DMS153 treated with DMSO at 0.1 percent for 48 hours (cell line): ENCODE results near the gene OPRD1.

Source experiments
- DNase-seq: peaks from one replicate; lab custom pipeline; 2025; ENCODE audit not compliant: unreplicated experiment; lab: John Stamatoyannopoulos, UW

OPRD1 gene

DNA sequence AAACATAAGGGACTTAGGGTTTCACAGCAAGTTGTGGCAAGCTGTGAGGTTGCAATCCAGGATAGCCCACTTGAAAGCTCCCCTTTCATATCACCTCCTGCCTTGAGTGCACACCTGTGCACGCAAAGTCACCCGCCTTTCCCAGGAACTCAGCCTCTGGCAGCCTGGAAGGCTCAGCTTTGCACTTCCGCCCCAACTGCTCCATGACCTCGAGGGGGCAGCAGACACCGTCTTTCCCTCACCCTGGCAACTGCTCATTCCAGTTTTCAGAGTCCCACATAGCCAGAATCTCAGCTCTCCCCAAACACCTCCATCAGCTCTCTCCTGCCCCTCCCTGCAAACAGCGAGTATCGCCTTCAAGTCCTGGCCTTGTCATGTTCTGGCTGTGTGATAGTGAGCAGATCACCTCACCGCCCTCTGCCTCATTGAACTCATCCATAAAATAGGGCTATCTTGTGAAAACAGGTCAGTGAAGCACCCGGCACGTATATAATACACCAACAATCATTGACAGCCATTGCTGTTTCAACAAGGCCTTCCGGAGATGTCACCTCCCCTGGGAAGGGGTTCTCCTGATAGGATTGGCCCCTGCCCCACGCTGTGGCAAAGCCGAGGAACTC, 70.1 kb downstream of the OPRD1 start:
- DNase-seq: peak; percentile 100

DNA sequence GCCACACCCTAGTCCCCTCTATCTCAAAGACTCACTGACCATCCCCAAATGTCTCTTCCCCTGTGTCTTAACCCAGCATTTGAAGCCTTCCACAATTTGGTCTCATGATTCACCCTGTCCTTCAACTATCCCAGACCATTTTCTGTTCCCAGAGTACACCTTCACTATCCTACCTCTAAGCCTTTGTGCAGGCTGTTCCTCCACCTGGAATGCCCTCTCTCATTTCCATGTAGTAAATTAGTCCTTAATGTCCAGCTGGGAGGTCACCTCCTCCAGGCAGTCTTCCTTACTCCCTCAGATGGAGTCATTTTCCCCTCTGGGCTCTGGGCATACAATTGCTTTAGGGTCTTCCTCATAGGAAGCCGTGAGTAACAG, 71.3 kb downstream of the OPRD1 start:
- DNase-seq: no peak

DNA sequence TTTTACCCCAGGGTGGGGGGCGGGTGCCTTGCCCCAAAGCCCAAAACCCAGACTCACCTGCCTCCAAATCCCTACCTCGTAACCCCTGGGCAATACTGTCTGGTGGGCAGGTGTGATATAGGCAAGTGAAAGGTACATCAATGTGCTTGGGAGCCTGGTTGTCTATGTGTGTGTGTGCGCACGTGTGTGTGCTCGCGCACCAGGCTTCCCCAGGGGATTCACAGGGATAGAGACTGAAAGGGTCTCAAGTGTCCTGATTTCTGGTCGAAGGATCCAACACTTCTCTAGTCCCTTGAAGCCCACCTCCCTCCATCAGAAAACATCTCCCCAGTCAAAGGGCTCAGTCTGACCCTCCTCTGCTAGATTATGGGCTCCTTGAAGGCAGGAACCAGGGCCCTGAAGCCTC, 73.5 kb downstream of the OPRD1 start:
- DNase-seq: no peak

DNA sequence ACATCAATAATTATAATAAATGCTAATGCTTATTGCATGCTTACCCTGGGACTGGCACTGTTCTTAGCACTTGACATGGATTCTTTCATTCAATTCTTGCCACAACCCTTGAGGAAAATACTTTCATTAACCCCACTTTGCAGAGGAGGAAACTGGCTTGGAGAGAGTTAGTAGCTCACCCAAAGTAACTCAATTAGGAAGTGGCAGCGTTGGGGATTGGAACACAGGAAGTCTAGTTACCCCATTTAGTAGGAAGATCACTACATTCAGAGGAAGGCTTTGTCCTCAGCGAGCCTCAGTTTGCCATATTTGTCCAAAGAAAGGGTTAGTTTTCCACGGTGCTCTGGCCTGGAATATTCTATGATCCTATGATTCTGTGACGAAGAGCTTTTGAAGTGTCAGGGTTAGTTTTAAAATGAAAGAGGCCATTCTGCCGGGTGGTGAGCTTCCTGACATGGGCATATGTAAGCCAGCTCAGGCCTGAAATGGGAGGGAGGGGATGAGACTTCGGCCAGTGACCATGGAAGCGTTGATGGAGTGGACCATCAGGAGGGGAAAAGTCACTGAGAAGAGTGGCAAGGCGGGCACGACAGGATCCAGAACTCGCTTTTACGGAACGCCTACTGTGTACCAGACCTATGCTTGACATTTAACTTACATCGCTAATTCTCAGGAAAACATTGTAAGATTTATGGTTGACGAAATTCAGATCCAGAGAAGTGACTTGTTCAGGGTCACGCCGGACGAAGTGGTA, 74.2 kb downstream of the OPRD1 start:
- peak; percentile 59 for DNase-seq

DNA sequence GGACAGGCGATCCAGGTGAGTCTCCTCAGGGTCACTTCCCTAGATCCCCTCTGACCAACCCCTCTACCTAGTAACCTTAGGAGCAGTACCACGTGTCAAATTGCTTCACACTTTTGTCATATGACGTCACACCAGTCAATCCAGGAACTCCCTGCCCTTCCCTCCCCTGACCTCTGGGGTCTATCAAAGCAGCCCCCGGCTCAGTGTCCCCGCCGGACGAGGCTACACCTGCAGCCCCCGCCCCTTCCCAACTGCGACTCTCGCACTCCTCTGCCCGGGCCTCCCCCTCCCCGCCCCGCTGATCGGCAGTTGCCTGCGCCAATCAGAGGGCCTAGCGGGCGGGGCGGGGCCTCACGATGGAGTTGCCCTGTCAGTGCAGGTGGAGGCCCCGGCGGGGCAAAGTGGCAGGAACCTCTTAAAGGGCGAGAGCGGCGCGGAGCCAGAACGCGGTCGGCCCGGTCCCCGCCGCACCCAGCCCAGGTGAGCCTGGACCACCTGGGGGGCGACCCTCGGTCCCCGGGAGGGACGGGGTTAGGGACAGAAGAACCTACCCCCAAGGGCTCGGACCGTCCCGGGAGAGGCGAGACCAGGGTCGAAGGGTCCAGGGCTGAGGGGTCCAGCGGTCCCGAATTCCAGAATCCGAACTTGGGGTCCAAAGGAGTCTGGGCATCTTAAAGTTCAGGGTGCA, 74.9 kb downstream of the OPRD1 start:
- DNase-seq: peak; percentile 93

DNA sequence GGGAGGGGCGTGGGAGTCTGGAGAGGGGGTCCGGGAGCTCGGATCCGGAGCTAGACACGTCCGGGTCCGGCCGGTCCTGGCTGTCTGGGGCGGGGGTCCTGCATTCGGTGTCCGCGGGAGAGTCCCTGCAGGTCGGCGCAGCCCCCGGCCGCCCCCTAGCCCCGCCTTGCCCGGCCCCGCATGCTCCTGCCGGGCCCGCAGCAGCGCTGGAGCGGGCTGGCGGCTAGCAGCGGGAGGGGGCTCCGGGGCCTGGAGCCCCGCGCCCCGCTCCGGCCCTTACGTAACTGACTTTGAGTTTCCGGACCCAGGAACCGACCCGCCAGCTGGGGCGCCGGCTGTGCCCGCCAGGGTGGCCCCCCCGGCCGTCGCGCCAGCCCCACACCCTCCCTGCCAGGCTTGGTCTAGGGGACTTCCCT, 75.5 kb downstream of the OPRD1 start:
- DNase-seq: no peak

DNA sequence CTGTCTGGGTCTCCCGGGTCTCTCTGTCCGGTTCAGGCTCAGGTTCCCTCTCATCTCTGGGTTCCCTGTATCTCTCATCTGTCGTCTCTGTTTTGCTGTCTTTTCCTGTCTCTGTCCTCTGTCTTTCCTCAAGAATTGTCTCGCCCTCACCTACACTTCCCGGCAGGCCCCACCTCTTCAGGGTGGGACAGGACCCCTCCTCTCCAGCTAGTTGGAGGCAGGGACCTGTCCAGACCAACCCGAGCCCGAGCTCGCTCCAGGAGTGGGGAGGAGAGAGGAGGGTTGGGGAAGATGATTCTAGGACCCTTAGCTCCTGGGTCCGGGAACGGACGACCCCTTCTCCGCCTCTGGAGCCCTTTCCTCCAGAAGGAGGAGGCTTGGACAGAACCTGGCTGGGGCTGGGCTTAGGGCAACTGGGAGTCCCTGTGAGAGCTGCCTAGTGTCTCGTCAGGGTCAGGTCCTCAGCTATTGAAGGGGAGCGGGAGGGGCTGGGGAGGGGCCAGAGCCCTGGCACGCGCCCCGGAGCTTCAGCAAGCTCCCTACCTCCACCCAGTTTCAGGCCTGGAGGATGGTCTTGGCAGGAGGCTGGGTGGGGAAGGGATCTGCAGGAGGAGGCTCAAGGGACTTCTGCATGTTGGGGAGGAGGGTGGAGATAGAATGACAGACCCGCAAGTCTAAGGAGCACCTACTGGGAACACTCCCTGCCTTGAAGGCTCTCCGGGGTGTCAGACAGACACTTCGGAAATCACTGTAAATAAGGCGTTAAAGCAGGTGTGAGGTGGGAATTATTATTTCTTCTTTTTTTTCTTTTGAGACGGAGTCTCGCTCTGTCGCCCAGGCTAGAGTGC, 76.1 kb downstream of the OPRD1 start:
- peak; percentile 40 for DNase-seq

DNA sequence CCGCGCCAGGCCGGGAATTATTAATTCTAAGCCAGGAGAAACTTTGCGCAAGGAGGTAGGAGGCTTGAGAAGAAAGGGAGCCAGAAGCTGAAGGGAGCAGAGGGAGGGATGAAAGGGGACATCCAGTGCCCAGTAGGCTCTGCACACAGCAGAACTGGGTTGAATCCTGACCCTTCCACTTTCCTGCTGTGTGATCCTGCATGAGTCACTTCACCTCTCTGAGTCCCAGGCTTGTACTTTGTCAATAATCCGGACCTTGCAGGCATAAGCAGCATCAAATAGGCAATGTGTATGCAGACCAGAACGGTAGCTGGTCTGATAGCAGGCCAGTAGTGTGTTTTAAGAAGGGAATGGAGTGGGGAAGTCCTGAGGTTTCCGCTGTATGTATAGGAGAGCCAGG, 76.9 kb downstream of the OPRD1 start:
- DNase-seq: no peak

DNA sequence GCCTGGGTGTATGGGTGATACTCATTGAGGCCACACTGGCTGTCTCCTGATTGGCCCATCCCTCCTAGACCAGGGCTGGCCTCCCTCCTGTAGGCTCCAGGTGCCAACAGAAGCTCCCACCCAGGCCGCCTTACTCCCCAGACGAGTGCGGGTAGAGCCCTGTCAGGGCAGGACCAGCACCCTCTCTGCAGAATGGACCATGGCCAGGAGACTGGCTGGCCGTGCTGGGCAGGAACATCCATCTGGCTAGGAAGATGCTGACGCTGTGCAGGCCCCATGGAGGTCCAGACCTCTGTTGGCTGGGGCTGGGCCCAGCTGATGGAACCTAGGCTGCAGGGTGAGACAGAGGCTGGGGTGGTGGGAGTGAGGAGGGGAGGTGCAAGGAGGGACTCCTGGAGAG, 77.4 kb downstream of the OPRD1 start:
- DNase-seq: no peak

DNA sequence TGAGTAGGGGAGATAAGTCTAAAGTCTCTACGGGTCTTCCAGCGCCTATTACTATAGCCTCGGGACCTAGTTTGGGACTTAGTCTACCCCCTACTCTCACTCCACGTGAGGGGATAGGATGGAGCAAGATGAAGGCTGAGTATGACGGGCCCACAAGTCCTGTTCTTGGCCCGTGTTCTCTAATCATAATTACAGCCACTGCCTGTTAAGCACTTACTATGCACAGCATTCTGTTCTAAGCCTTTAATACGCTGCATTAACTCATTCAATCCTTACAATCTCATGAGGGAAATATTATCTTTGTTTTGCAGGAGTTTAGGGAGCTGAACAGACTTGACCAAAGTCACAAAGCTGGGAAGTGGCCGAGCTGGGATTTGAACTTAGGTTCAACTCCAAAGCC, 78.5 kb downstream of the OPRD1 start:
- no peak for DNase-seq

DNA sequence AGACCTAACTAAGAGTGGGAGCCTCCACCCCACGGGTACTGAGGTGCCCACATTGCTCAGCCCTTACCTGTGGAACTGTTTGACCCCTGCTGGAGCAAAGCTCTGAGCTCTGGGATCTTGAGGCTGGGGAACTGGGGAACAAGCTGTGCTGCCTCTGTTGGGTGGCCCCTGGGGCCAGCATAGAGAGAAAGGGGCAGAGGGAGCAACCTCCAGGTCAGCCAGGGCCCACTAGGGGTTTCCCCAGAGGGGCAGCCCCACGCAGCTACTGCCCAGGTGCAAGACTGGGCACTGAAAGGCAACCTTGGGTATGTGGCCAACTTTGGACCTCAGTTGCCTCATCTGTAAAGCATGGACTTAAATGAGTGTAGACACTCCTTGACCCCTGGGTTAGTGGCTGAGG, 78.9 kb downstream of the OPRD1 start:
- DNase-seq: no peak

DNA sequence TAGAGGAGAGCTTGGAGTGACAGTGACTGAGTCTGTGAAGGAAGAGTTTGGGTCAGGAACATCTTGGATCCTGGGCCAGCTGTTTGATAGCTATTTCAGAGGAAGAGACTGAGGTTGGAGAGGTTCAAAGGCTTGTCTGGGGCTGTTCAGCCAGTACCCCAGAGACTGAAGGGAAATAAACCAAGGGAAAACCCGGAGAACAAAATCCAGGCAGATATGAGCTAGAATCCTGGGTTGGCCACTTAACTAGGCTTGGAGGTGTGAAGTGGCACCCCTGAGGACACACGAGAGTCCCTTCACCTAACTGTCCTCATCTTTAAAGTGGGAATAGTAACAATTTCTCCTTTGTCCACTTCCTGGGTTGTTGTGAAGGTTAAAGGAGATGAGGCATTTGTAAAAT, 79.3 kb downstream of the OPRD1 start:
- no peak for DNase-seq

DNA sequence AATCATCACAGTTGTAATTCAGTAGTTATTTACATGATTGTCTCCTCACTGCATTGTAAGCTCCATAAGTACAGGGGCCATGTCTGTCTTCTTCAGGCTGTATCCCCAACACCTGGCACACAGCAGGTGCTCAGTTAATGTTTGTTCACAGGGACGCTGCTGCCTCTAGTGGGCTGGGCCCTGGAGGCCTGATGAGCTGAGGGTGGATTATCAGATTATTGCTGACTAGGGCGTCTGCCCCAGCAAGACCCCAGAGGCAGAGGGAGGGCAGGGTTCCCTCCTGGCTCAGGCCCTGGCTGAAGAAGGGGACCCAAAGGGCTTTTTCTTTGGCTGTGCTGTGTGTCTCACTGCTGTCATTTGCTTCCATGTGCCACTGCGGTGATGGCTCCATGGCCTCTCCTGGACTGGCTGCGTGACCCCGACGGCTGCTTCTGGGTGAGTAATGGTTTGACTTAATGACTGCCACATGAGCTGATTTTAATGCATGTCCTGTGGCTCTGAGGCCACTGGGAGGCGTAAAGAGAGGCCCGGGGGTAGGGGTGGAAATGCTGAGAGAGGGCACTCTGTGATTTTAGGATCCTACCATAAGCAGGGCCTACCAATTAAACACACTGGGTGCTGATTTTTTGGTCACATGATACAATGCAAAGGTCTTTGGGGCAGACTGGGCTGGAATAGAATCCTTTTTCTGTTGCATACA, 81.6 kb downstream of the OPRD1 start:
- no peak for DNase-seq

DNA sequence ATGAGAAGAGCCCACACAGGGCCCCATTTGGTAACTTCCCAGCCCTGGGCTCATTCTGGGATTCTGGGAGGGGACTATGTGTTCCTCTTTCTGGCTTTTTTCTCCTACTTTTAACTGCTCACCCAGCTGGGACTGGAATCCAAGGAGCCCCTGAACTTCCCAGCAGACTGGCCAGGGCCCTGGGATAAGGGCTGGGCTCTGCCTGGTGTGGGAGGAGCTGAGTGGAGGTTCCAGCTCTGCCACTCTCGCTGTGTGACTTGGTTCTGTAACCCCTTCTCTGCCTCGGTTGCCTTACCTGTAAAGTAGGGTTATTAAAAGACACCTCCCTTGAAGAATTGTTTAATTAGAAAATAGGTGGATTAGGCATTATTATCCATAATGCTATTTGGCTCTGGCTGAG, 82.8 kb downstream of the OPRD1 start:
- no peak for DNase-seq

DNA sequence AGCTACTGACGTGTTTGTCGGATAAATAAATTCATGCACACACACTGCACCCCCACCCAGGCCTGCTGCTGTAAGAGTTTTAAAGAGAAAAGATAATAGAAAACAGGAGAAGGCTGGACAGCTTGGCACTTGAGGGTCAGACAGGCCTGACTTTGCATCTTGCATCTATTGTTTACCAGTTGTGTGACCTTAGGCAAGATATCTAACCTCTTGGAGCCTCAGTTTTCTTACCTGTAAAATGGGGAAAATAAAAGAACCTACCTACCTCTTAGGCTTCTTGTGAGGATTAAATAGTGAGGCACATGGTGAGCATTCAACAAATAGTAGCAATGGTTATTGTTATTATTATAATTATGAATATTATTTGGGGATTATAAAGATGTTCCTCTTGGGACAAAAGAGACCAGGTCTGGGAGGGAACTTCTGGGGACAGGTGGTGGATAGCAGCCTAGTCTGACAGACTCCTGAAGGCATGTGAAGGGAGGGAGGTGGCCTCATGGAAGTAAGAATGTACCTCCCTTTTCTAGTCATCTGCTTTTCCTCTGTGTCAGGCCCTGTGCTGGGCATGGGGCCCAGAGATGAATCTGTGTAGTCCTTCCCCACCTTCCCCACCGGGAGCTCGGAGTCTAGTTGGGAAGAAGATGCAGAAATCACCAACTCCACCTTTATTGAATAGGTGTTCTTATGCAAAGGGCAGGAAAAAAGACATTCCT, 84.1 kb downstream of the OPRD1 start:
- no peak for DNase-seq

DNA sequence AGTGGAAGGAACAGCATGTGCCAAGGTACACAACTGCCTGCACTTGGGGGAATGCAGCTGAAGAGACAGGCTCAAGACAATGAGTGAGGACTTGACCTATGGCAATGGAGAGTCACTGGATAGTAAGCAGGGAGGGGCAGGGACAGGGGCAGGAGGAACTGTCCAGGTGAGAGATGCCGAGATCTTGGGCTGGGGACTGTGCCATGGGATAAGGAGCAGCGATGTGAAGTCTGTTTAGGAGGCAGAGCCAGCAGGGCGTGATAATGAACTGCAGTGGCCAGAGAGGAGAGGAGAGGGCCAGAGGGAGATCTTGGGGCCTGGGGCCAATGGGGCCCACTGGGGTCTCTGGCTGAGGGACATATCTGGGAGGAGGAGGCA, 84.6 kb downstream of the OPRD1 start:
- no peak for DNase-seq

DNA sequence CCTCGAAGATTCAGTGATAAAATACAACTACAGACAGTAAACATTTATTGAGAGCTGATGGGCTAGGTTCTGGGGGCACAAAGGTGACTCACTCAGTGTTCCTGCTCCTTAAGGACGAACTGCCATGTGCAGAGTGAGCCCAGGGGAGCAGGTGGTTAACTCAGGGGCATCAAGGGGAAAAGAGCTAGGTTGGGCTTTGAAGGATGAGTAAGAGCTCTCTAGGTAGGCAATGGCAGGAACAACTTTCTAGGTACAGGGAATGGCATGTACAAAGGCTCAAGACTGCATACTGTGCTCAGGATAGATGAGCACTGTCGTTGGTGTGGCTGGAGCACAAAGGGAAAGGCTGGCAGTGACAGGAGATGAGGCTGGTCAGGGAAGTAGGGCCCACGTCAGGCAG, 85.8 kb downstream of the OPRD1 start:
- DNase-seq: no peak

DNA sequence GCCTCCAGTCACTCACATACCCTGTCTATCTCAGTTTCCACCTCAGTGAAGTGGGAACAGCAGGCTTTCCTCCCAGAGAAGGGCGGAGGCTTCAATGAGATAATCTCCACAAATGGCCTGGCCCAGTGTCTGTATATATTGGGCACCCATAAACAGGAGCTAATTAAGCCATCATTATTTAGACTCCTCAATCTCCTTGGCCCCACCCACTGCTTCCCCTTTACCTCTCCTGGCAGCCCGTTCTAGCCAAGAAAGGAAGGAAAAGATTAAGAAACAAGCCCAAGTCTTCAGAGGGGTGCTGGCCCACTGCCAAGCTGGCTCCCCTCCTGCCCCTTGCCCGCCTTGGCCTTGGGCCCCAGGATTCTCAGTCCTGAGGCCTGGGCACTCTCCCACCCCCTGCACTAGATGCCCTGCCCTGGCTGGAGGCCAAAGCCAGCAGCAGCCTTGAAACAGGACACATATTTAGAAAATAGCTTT, 86.5 kb downstream of the OPRD1 start:
- DNase-seq: no peak

DNA sequence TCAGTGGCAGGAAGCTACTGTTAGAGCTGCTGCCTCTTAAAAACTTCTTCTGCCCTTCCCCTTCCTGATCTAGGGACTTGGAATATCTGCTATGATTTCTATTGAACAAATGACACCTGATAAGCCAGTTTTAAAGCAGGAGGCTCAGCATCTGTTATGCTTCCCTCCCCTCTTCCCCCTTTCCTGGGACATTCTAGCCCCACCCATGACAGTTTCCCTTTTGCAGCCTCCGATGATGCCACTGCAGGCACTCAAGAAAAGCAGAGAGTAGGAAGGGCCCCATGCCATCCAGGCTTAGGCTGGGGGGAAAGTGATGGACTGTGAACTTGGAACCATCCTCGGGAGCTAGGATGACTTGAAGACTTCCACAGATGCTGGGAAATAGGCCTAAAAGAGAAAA, 87.3 kb downstream of the OPRD1 start:
- DNase-seq: no peak

DNA sequence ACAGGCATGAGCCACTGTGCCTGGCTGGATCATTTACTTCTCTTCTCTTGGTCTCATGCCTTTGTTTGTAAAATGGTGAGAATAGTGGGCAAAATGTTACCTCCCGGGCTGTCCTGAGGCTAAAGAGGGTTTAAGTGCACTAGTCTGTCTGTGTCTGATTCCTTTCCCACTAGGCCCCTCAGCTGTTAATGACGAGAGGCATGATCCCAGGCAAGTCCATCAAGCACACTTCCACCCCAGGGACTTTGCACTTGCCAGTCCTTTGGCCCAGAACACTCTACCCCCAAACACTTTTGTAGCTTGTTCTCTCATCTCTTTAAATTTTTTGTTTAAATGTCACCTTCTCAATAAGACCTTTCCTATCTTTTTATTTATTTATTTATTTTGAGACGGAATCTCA, 88.6 kb downstream of the OPRD1 start:
- no peak for DNase-seq
